Right atrium auricular region (tissue), 2 donors: ENCODE results near the gene SAMD3. TPM values are rescaled to one million over a fixed set of nuclear protein-coding genes. Genes with fewer than 3 reads are reported as not detected.

ENCODE experiments used
- DNase-seq: peaks from one replicate; pipeline ENCODE4 v3.0.0-alpha.2; 2019; ENCODE audit warnings: low spot score
- H3K27ac ChIP-seq, 2 donors: fragments of 200-600 bp; sonication (generic); 1 replicate in 1 of 2; 2 replicates in 1 of 2; pipeline ENCODE4 v1.5.1; 2016 to 2019
- H3K27me3 ChIP-seq, 2 donors: fragments of 200-600 bp; sonication (generic); one replicate each; pipeline versions ENCODE4 v1.5.1 to v1.6.0; 2017 to 2019
- H3K36me3 ChIP-seq: fragments of 200-600 bp; sonication (generic); one replicate; pipeline ENCODE4 v1.5.1; 2016
- H3K4me1 ChIP-seq, 2 donors: fragments of 200-600 bp; sonication (generic); one replicate each; pipeline versions ENCODE4 v1.5.1 to v1.6.0; 2017 to 2019
- H3K4me3 ChIP-seq, 2 donors: fragments of 200-600 bp; sonication (generic); 1 replicate in 1 of 2; 2 replicates in 1 of 2; pipeline ENCODE4 v1.5.1; 2017 to 2019; ENCODE audit warnings: mild to moderate bottlenecking in 1 of 2, moderate library complexity in 1 of 2
- H3K9me3 ChIP-seq, 2 donors: fragments of 200-600 bp; sonication (generic); one replicate each; pipeline ENCODE4 v1.5.1; 2019
- total RNA-seq, 2 donors: library from RNA; depleted of rRNA; stranded (reverse); fragments of >200 nt; gene quantifications; one replicate each; pipeline ENCODE4 v1.1.0, GENCODE V29; 2016
- TF ChIP-seq, protein P1 (sequence below), 2 donors: fragments of 200-600 bp; sonication (generic); IDR thresholded peaks; one replicate each; pipeline ENCODE4 v1.5.1; 2019; ENCODE audit warnings: antibody characterized with exemption in 2 of 2

Gene SAMD3
- total RNA-seq, 2 donors from 2014 or later: 0.67 TPM; not detected in 1

DNA sequence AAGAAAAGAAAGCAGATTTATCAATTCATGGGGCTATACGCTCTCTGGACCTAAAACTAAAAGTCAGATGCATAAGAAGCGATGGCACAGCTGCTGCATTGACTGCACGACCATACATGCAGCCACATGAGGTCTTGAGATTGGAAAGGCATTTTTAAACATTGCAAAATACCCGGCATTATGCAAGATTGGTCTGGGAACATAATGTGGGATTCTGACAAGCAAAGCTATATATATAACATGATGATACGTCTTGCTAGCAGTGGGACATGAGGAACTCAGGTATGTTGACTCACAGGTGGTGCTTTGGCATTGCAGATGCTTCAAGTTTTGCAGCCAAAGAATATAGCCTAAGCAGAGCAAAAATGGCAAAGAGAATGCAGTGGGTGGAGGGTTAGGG lies 55.1 kb downstream of the SAMD3 start:
- H3K9me3 ChIP-seq: peaks cover 0 to 4% of the 10 kb centered on the region in 2 donors
- DNase-seq: no peak

DNA sequence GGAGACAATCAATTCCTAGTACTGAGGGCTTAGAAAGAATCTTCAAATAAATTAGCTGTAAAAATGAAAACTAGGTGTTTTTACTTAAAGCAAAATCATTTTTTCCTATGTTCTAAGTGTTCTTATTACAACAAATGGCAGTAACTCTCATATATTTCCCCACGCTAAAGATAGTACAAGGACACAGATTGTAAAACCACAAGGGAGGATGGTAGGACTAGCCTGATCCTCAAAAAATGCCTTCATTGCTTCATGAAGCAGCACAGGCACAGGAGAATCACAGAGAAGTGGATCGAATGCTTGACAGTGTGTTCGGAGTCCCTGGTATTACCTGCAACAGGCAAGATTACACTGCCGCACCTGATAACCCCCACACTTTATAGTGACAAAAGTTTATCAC lies 58.5 kb downstream of the SAMD3 start:
- DNase-seq: no peak
- Histone ChIP-seq H3K36me3 (no peaks in the 10 kb centered on the region), H3K4me3 (no peak overlapping the region), H3K27me3 (no peaks in the 10 kb centered on the region), H3K4me1 (no peaks in the 10 kb centered on the region), H3K27ac (no peak overlapping the region), H3K9me3 (no peaks in the 10 kb centered on the region)
- TF ChIP-seq, protein P1, sequence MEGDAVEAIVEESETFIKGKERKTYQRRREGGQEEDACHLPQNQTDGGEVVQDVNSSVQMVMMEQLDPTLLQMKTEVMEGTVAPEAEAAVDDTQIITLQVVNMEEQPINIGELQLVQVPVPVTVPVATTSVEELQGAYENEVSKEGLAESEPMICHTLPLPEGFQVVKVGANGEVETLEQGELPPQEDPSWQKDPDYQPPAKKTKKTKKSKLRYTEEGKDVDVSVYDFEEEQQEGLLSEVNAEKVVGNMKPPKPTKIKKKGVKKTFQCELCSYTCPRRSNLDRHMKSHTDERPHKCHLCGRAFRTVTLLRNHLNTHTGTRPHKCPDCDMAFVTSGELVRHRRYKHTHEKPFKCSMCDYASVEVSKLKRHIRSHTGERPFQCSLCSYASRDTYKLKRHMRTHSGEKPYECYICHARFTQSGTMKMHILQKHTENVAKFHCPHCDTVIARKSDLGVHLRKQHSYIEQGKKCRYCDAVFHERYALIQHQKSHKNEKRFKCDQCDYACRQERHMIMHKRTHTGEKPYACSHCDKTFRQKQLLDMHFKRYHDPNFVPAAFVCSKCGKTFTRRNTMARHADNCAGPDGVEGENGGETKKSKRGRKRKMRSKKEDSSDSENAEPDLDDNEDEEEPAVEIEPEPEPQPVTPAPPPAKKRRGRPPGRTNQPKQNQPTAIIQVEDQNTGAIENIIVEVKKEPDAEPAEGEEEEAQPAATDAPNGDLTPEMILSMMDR (IDR thresholded peaks at IDR 0.05): no peak

More for the DNA sequence above, 55.1 kb downstream of the SAMD3 start:
- H3K27ac ChIP-seq: no peak overlapping the region
- H3K4me1 ChIP-seq: no peaks in the 10 kb centered on the region
- no peak overlapping the region for H3K4me3 ChIP-seq
- no peaks in the 10 kb centered on the region for H3K36me3 ChIP-seq
- TF ChIP-seq, protein P1 (IDR thresholded peaks at IDR 0.05): no peak
- no peaks in the 10 kb centered on the region for H3K27me3 ChIP-seq

DNA sequence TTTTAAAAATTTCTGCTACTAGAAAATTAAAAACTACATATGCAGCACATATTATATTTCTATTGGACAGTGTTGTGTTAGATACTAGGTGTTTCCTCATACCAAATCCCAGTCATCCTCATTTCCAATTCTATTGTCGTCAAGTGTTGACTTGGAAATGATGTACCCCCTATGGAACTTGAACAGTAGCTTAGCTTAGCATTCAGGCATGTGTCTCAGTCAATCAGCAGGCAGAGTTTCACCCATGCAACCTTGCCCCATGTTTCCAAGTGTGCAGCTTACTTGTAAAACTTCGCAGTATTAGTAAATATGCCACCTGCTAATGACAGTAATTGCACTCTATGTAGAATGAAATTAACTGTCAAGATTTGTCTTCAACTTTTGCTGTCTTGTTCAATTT lies 59.5 kb downstream of the SAMD3 start:
- H3K4me3 ChIP-seq: no peak overlapping the region
- TF ChIP-seq, protein P1 (IDR thresholded peaks at IDR 0.05): no peak
- H3K36me3 ChIP-seq: no peaks in the 10 kb centered on the region
- DNase-seq: no peak
- no peaks in the 10 kb centered on the region for H3K27me3 ChIP-seq
- no peak overlapping the region for H3K27ac ChIP-seq
- no peaks in the 10 kb centered on the region for H3K4me1 ChIP-seq
- peaks cover 0 to 8% of the 10 kb centered on the region in 2 donors for H3K9me3 ChIP-seq

DNA sequence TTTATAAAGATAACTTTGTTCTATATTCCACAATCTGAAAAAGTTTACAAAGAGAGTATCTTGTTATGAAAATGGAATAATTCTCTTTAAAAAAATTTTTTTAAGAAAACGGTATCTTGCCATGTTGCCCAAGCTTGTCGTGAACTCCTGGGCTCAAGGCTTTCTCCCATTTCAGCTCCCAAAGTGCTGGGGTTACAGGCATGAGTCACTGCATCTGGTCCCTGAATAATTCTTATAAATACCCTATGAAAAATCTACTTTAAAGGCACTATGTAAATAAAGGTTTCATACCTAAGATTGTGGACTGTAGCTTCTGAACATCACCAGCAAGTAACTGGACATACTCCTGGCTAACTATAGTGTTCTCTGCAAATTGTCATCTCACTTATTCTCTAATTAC lies 60.3 kb downstream of the SAMD3 start:
- Histone ChIP-seq H3K4me3 (no peak overlapping the region), H3K36me3 (no peaks in the 10 kb centered on the region), H3K9me3 (peaks cover 0 to 11% of the 10 kb centered on the region in 2 donors), H3K27me3 (no peaks in the 10 kb centered on the region), H3K4me1 (no peaks in the 10 kb centered on the region), H3K27ac (no peak overlapping the region)
- TF ChIP-seq, protein P1 (IDR thresholded peaks at IDR 0.05): no peak
- no peak for DNase-seq

DNA sequence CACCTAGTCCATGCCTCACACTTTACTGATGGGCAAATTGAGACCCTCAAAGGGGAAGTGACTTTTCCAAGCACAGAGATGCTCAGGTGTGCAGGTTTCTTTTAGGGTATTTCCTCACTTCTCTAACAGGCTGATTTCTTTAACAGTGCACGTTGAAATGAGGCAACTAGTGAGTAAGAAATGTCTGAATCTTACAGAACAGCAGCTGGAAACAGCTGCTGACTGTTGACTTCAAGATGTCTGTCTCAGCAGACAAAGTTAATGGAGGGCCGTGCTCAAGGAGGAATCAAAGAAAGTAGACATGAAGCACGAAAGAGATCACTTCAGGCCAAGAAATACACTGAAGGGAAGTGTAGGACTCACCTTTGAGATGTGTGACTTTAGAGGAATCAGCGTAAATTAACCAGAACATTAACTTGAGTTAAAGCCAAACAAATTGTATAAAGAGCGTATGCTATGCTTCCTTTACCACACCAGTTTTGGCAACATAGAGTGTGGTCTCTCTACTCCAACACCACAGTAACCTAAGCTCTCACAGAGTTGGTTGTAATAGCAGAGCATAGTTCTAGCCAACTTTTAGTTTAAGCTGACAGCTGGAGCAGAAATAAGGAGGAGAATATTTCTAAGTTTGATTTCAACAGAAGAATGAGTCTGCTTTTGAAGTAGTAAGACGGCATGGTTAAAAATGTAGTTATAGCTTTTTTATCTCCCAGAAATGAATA lies 60.9 kb downstream of the SAMD3 start:
- Histone ChIP-seq H3K27ac (peak overlapping the region in 1 of 2 donors; percentile 39), H3K4me3 (no peak overlapping the region), H3K36me3 (no peaks in the 10 kb centered on the region), H3K9me3 (peaks cover 0 to 11% of the 10 kb centered on the region in 2 donors), H3K4me1 (no peaks in the 10 kb centered on the region), H3K27me3 (no peaks in the 10 kb centered on the region)
- no peak for DNase-seq
- TF ChIP-seq, protein P1 (IDR thresholded peaks at IDR 0.05): no peak

DNA sequence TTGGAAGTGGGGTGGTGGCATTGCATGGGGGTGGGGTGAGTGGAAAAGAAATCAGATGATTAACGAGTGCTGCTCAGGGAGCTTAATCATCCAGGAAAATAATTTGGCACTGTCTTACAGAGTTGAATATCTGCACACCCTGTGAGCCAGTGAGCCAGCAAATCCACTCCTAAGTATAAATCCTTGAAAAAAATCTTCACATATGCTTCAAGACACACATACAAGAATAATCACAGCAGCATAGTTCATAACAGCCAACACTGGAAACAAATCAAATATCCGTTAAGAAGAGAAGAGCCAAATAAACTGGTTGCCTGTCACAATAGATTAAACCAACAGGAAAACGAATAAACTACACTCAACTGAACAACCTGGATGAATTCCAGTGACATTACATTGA lies 62.8 kb downstream of the SAMD3 start:
- Histone ChIP-seq H3K27ac (no peak overlapping the region), H3K27me3 (no peaks in the 10 kb centered on the region), H3K9me3 (peaks cover 0 to 11% of the 10 kb centered on the region in 2 donors), H3K4me3 (no peak overlapping the region), H3K4me1 (no peaks in the 10 kb centered on the region), H3K36me3 (no peaks in the 10 kb centered on the region)
- TF ChIP-seq, protein P1 (IDR thresholded peaks at IDR 0.05): no peak
- DNase-seq: no peak
